ENCODE data around the gene CD34.
A peak's percentile ranks its signal among the peaks of the same experiment; 100 is the strongest.

CD34 gene

GRCh38 chr1:207850621-207851407 lies 60.1 kb downstream of the CD34 start:
- no peak for DNase-seq

GRCh38 chr1:207849646-207850045 lies 61.3 kb downstream of the CD34 start:
- DNase-seq = no peak

GRCh38 chr1:207849016-207849415 lies 61.9 kb downstream of the CD34 start:
- DNase-seq = no peak

- DNase-seq = peak; percentile 22 to 69
These were observed 62.7 kb downstream of the CD34 start for GRCh38 chr1:207848234-207848633.

- no peak for DNase-seq
These were observed 63.8 kb downstream of the CD34 start for GRCh38 chr1:207847116-207847515.

GRCh38 chr1:207845109-207845508 lies 65.8 kb downstream of the CD34 start:
- DNase-seq = no peak

GRCh38 chr1:207844371-207844770 lies 66.6 kb downstream of the CD34 start:
- DNase-seq = no peak

- DNase-seq = no peak
These were observed 68.4 kb downstream of the CD34 start for GRCh38 chr1:207842506-207842905.

GRCh38 chr1:207841901-207842300 lies 69.0 kb downstream of the CD34 start:
- no peak for DNase-seq

GRCh38 chr1:207841293-207841692 lies 69.6 kb downstream of the CD34 start:
- no peak for DNase-seq

GRCh38 chr1:207840380-207840779 lies 70.5 kb downstream of the CD34 start:
- no peak for DNase-seq

GRCh38 chr1:207839083-207839413 lies 71.9 kb downstream of the CD34 start:
- DNase-seq = no peak

- no peak for DNase-seq
These were observed 72.5 kb downstream of the CD34 start for GRCh38 chr1:207838156-207839082.

- no peak for DNase-seq
These were observed 73.3 kb downstream of the CD34 start for GRCh38 chr1:207837673-207838072.

GRCh38 chr1:207836591-207837347 lies 74.2 kb downstream of the CD34 start:
- no peak for DNase-seq

- DNase-seq = no peak
These were observed 75.0 kb downstream of the CD34 start for GRCh38 chr1:207835958-207836357.

GRCh38 chr1:207833956-207834660 lies 76.8 kb downstream of the CD34 start:
- DNase-seq = no peak

GRCh38 chr1:207833381-207833780 lies 77.5 kb downstream of the CD34 start:
- no peak for DNase-seq

- DNase-seq = no peak
These were observed 78.1 kb downstream of the CD34 start for GRCh38 chr1:207832796-207833195.

- DNase-seq = peak; percentile 46 to 55
These were observed 79.2 kb downstream of the CD34 start for GRCh38 chr1:207831517-207832327.

Measured in CD4-positive, alpha-beta T cell treated with Interleukin-4 for 1 hour (primary cell).